Hepatocyte (in vitro differentiated cells): Measurements from ENCODE around the gene NTN4.

Experiments used
- EZH2 ChIP-seq: fragments of 200-600 bp; sonication (generic); IDR thresholded peaks from 2 replicates; pipeline ENCODE4 v1.6.1; 2016; ENCODE audit warnings: antibody characterized with exemption, mild to moderate bottlenecking, borderline replicate concordance
- EZH2phosphoT487 ChIP-seq: fragments of 200-600 bp; sonication (generic); IDR thresholded peaks from one replicate; pipeline ENCODE4 v1.6.1; 2018; ENCODE audit warnings: antibody characterized with exemption, mild to moderate bottlenecking, low read depth, moderate library complexity; ENCODE audit not compliant: unreplicated experiment, severe bottlenecking
- TF ChIP-seq, protein P1 (sequence below): fragments of 200-600 bp; sonication (generic); IDR thresholded peaks from 2 replicates; pipeline ENCODE4 v1.5.1; 2016; ENCODE audit warnings: antibody characterized with exemption, mild to moderate bottlenecking; ENCODE audit not compliant: poor library complexity

DNA sequence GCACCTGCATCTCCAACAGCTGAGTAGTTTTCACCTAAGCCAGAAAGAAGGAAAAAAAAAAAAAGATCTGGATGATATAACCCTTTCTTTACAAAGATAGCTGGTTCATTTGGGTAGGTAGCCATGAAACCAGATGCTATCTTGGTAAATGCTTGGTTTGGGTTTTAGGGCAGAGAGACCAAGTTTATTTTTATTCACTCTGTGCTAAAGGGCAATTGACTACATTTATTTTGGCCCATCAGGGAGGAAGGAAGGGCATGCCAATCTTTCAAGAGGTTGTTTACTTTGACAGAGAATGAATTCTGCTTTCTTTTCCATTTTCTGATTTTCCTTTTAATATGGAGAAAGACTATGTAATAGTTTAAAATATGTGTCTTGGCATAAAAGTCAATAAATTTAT is 91.0 kb downstream of the NTN4 start:
- TF ChIP-seq, protein P1, sequence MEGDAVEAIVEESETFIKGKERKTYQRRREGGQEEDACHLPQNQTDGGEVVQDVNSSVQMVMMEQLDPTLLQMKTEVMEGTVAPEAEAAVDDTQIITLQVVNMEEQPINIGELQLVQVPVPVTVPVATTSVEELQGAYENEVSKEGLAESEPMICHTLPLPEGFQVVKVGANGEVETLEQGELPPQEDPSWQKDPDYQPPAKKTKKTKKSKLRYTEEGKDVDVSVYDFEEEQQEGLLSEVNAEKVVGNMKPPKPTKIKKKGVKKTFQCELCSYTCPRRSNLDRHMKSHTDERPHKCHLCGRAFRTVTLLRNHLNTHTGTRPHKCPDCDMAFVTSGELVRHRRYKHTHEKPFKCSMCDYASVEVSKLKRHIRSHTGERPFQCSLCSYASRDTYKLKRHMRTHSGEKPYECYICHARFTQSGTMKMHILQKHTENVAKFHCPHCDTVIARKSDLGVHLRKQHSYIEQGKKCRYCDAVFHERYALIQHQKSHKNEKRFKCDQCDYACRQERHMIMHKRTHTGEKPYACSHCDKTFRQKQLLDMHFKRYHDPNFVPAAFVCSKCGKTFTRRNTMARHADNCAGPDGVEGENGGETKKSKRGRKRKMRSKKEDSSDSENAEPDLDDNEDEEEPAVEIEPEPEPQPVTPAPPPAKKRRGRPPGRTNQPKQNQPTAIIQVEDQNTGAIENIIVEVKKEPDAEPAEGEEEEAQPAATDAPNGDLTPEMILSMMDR: no peak
- TF ChIP-seq EZH2phosphoT487 (no peak), EZH2 (no peak)
